ENCODE results near the gene ADCY7.

Gene ADCY7

GRCh38 chr16:50263060-50263909 is 3.1 kb upstream of the ADCY7 start:
- DNase-seq (ENCODE audit: low read depth) = no peak
- TF ChIP-seq POLR2A (IDR thresholded peaks at IDR 0.05; ENCODE audit: extremely low read depth, insufficient read length) (no peak), CTCF (IDR thresholded peaks at IDR 0.05; ENCODE audit: low read depth, low read length) (no peak), MYC (IDR thresholded peaks at IDR 0.05; ENCODE audit: low read depth, low read length) (no peak), MAX (IDR thresholded peaks at IDR 0.05; ENCODE audit: low read depth, low read length) (no peak)
- no peak overlapping the region for H3K4me3 ChIP-seq (ENCODE audit: low read depth, low read length)

GRCh38 chr16:50263940-50264929 is 2.1 kb upstream of the ADCY7 start:
- H3K4me3 ChIP-seq (ENCODE audit: low read depth, low read length) = no peak overlapping the region
- peak; percentile 69 for DNase-seq (ENCODE audit: low read depth)
- TF ChIP-seq CTCF (IDR thresholded peaks at IDR 0.05; ENCODE audit: low read depth, low read length) (no peak), POLR2A (IDR thresholded peaks at IDR 0.05; ENCODE audit: extremely low read depth, insufficient read length) (no peak), MAX (IDR thresholded peaks at IDR 0.05; ENCODE audit: low read depth, low read length) (no peak), MYC (IDR thresholded peaks at IDR 0.05; ENCODE audit: low read depth, low read length) (no peak)

- TF ChIP-seq MYC (IDR thresholded peaks at IDR 0.05; ENCODE audit: low read depth, low read length) = 0 out of 2 replicates have a peak, but pooled peaks have one; percentile 13
- peak; percentile 45 for TF ChIP-seq CTCF (IDR thresholded peaks at IDR 0.05; ENCODE audit: low read depth, low read length)
- TF ChIP-seq POLR2A (IDR thresholded peaks at IDR 0.05; ENCODE audit: extremely low read depth, insufficient read length) = no peak
- peak; percentile 39; the same call in 1 of the 2 replicates for TF ChIP-seq MAX (IDR thresholded peaks at IDR 0.05; ENCODE audit: low read depth, low read length)
- peak; percentile 77 for DNase-seq (ENCODE audit: low read depth)
- H3K4me3 ChIP-seq (ENCODE audit: low read depth, low read length) = no peak overlapping the region
These were observed 1.1 kb upstream of the ADCY7 start for GRCh38 chr16:50265260-50265659.

- no peak for TF ChIP-seq MAX (IDR thresholded peaks at IDR 0.05; ENCODE audit: low read depth, low read length)
- no peak for TF ChIP-seq POLR2A (IDR thresholded peaks at IDR 0.05; ENCODE audit: extremely low read depth, insufficient read length)
- TF ChIP-seq MYC (IDR thresholded peaks at IDR 0.05; ENCODE audit: low read depth, low read length) = no peak
- TF ChIP-seq CTCF (IDR thresholded peaks at IDR 0.05; ENCODE audit: low read depth, low read length) = no peak
- no peak overlapping the region for H3K4me3 ChIP-seq (ENCODE audit: low read depth, low read length)
- DNase-seq (ENCODE audit: low read depth) = no peak
These were observed 525 bp upstream of the ADCY7 start for GRCh38 chr16:50265716-50266336.

- TF ChIP-seq MAX (IDR thresholded peaks at IDR 0.05; ENCODE audit: low read depth, low read length) (no peak), POLR2A (IDR thresholded peaks at IDR 0.05; ENCODE audit: extremely low read depth, insufficient read length) (no peak), MYC (IDR thresholded peaks at IDR 0.05; ENCODE audit: low read depth, low read length) (no peak), CTCF (IDR thresholded peaks at IDR 0.05; ENCODE audit: low read depth, low read length) (no peak)
- DNase-seq (ENCODE audit: low read depth) = peak; percentile 43
- peak overlapping the region; percentile 66 for H3K4me3 ChIP-seq (ENCODE audit: low read depth, low read length)
These were observed 840 bp downstream of the ADCY7 start for GRCh38 chr16:50267151-50267631.
